Stimulated activated CD4-positive, alpha-beta T cell treated with anti-CD3 and anti-CD28 coated beads, Interleukin-15, amount 100 ng/mL, for 48 hours (primary cell): ENCODE results near the gene OAS3.

ENCODE experiments used
- DNase-seq, 2 donors: peaks; one replicate each; pipeline ENCODE4 v3.0.0-alpha.2; 2020; ENCODE audit warnings: low read depth in 2 of 2

The OAS3 gene

DNA sequence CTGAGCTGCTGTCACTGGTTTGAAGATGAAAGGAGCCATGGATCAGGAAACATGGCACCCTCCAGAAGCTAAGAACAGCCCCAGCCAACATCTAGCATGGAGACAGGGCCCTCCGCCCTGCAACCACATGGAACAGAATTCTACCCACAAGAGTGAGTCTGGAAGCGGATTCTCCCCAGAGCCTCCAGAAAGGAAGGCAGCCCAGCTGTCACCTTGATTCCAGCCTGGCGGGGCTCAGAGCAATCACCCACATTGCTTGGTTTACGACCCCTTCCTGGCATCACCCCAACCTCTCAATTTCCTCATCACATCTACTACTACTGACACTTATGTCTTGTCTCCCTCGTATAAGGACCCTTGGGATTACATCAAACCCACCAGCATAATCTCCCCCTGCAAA is 78.5 kb downstream of the OAS3 start:
- no peak for DNase-seq

DNA sequence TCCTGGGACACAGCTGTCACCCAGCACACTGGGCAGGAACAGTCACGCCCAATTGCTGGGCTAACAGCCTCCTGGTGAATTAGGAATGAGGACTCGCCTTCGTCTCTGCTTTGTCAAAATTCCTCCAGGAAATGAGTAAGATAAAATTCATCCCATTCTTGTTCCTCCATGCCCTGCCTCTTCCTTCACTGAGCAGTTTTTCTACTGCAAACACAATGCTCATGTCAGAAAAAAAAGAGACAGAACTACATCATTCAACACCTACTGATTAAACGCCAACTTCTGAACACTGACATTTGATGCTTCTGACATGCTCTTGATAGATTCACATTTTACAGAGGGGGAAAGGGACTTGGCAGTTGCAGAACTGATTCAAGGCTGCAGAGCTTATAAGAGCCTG is 80.8 kb downstream of the OAS3 start:
- no peak for DNase-seq

DNA sequence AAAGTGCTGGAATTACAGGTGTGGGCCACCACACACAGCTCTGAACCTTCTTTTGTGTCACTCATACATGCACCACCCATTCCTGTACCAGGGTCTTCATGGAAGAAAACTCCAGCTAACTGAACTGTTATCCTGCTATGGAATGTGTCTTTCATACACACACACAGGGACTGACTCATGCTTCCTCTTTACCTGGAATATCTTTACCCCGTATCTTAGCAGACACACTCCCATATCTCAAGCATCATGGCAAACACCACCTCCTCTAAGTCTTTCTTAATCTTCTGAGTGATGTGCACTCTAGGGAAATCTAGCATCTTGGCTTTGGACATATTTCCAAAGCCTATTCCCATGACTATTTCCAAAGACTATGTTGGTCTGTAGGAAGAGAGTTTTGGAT is 83.2 kb downstream of the OAS3 start:
- DNase-seq, result no peak
